Cardiac fibroblast (primary cell): Measurements from ENCODE around the gene NEFH.
"Not testable (repeated sequence)": the region's sequence is repeated elsewhere in the genome, so short reads cannot be mapped to it uniquely, and the experiment has no call there.

Source experiments
- DNase-seq, 2 donors: peaks; one replicate each; pipeline versions ENCODE4 v3.0.0 to v3.0.0-alpha.2; 2010; ENCODE audit warnings: low read depth in 2 of 2
- H3K4me3 ChIP-seq, 2 donors: replicated peaks in 1 of 2; 1 replicate in 1 of 2; 2 replicates in 1 of 2; pipeline ENCODE4 v1.5.1; 2011; ENCODE audit warnings: low read depth in 2 of 2, low read length in 2 of 2, mild to moderate bottlenecking in 2 of 2, moderate library complexity in 1 of 2
- CTCF ChIP-seq: IDR thresholded peaks from one replicate; pipeline ENCODE4 v1.5.1; 2011; ENCODE audit warnings: low read depth, mild to moderate bottlenecking, low read length, inconsistent platforms

The NEFH gene

GRCh38 chr22:29479417-29480261 is at the start of gene NEFH:
NEFH (plus strand) TSS chr22:29480218; CDS start chr22:29480263, 45 bp downstream.
- TF ChIP-seq CTCF = no peak
- H3K4me3 ChIP-seq = peak within 1 kb of the TSS in 1 of 2 donors; percentile 11
- DNase-seq = no peak

- no peak for DNase-seq
- H3K4me3 ChIP-seq = no peak overlapping the region
- no peak for TF ChIP-seq CTCF
Observed at GRCh38 chr22:29431986-29432385, 48.0 kb upstream of the NEFH start.

- no peak for TF ChIP-seq CTCF
- H3K4me3 ChIP-seq = no peak overlapping the region
- DNase-seq = no peak
Observed at GRCh38 chr22:29433856-29434255, 46.2 kb upstream of the NEFH start.

GRCh38 chr22:29434288-29434687 is 45.7 kb upstream of the NEFH start:
- H3K4me3 ChIP-seq = no peak overlapping the region
- TF ChIP-seq CTCF = no peak
- no peak for DNase-seq

GRCh38 chr22:29435236-29436136 is 44.5 kb upstream of the NEFH start:
- H3K4me3 ChIP-seq = no peak overlapping the region
- no peak for TF ChIP-seq CTCF
- DNase-seq = no peak

- DNase-seq, H3K4me3 ChIP-seq: not testable (repeated sequence)
Observed at GRCh38 chr22:29438283-29438682, 41.7 kb upstream of the NEFH start, which contains the start of gene RFPL1. RFPL1 (plus strand) TSS chr22:29438583.

GRCh38 chr22:29442976-29443375 is 37.0 kb upstream of the NEFH start:
- no peak for TF ChIP-seq CTCF
- no peak overlapping the region for H3K4me3 ChIP-seq
- peak in 1 of 2 donors; percentile 5 for DNase-seq
